Activated T-cell treated with anti-CD3 and anti-CD28 coated beads for 24 hours (primary cell): ENCODE data around the gene NINJ1.

ENCODE experiments used
- DNase-seq: peaks from one replicate; pipeline ENCODE4 v3.0.0-alpha.2; 2020; ENCODE audit warnings: low read depth

Gene NINJ1

GRCh38 chr9:93159601-93160471 lies 25.8 kb upstream of the NINJ1 start:
- DNase-seq: peak; percentile 61

- peak; percentile 7 for DNase-seq
Observed at GRCh38 chr9:93156475-93157008, 22.5 kb upstream of the NINJ1 start.

- no peak for DNase-seq
Observed at GRCh38 chr9:93155716-93156474, 21.8 kb upstream of the NINJ1 start.

GRCh38 chr9:93154293-93154903 lies 20.3 kb upstream of the NINJ1 start:
- DNase-seq: peak; percentile 28

GRCh38 chr9:93151097-93151784 lies 17.2 kb upstream of the NINJ1 start:
- no peak for DNase-seq

GRCh38 chr9:93149361-93149760 lies 15.3 kb upstream of the NINJ1 start:
- DNase-seq: no peak

GRCh38 chr9:93148721-93149120 lies 14.7 kb upstream of the NINJ1 start:
- no peak for DNase-seq

- no peak for DNase-seq
Observed at GRCh38 chr9:93147632-93148031, 13.6 kb upstream of the NINJ1 start.

- DNase-seq: peak; percentile 52
Observed at GRCh38 chr9:93146696-93147095, 12.6 kb upstream of the NINJ1 start.

GRCh38 chr9:93143830-93144530 lies 9.9 kb upstream of the NINJ1 start:
- peak; percentile 16 for DNase-seq

GRCh38 chr9:93141771-93142483 lies 7.9 kb upstream of the NINJ1 start:
- no peak for DNase-seq

GRCh38 chr9:93139365-93140182 lies 5.5 kb upstream of the NINJ1 start:
- no peak for DNase-seq

- no peak for DNase-seq
Observed at GRCh38 chr9:93138171-93138764, 4.2 kb upstream of the NINJ1 start.

- no peak for DNase-seq
Observed at GRCh38 chr9:93137362-93137761, 3.3 kb upstream of the NINJ1 start.

GRCh38 chr9:93136011-93136440 lies 2.0 kb upstream of the NINJ1 start:
- DNase-seq: no peak

- no peak for DNase-seq
Observed at GRCh38 chr9:93134740-93135444, 841 bp upstream of the NINJ1 start.

GRCh38 chr9:93133681-93134014 lies 403 bp downstream of the NINJ1 start:
- no peak for DNase-seq

GRCh38 chr9:93132946-93133680 lies 938 bp downstream of the NINJ1 start:
- no peak for DNase-seq
